SU-DHL-6 (cell line): ENCODE data around the gene ITSN1.

Source experiments
- H2AFZ ChIP-seq: fragments of 200-600 bp; sonication (generic); 2 replicates; pipeline ENCODE4 v1.6.1; 2014; ENCODE audit warnings: low read depth, mild to moderate bottlenecking, moderate library complexity, mixed read lengths, antibody characterized with exemption, low read length; ENCODE audit not compliant: severe bottlenecking
- H3F3A ChIP-seq: fragments of 200-600 bp; shearing (Covaris generic); 2 replicates; pipeline ENCODE4 v1.6.0; 2016; ENCODE audit warnings: antibody characterized with exemption, mild to moderate bottlenecking; ENCODE audit not compliant: insufficient read depth
- H3K27ac ChIP-seq: fragments of 200-600 bp; sonication (generic); 2 replicates; pipeline ENCODE4 v1.5.1; 2016; ENCODE audit warnings: low read depth, mild to moderate bottlenecking, low read length, moderate library complexity, mixed read lengths
- H3K27me3 ChIP-seq: fragments of 200-600 bp; sonication (generic), shearing (Covaris generic); 2 replicates; pipeline ENCODE4 v1.6.0; 2014; ENCODE audit warnings: mild to moderate bottlenecking, low read length
- H3K36me3 ChIP-seq: fragments of 200-600 bp; sonication (generic); 2 replicates; pipeline ENCODE4 v1.6.1; 2014; ENCODE audit warnings: mild to moderate bottlenecking, low read length, mixed read lengths
- H3K4me2 ChIP-seq: fragments of 300-600, 200-600 bp; shearing (Covaris generic), sonication (generic); 2 replicates; pipeline ENCODE4 v1.6.0; 2014; ENCODE audit warnings: low read length, low read depth, mild to moderate bottlenecking; ENCODE audit not compliant: poor library complexity, severe bottlenecking
- H3K4me3 ChIP-seq: fragments of 200-600 bp; sonication (generic); 2 replicates; pipeline ENCODE4 v1.5.1; 2014; ENCODE audit warnings: antibody characterized with exemption, low read length, mild to moderate bottlenecking, mixed read lengths; ENCODE audit not compliant: insufficient read depth, poor library complexity, severe bottlenecking
- H3K79me2 ChIP-seq: fragments of 200-600 bp; sonication (generic); 2 replicates; pipeline ENCODE4 v1.6.1; 2014; ENCODE audit warnings: mild to moderate bottlenecking, low read length, moderate library complexity; ENCODE audit not compliant: insufficient read depth
- H3K9ac ChIP-seq: fragments of 200-600 bp; sonication (generic); 2 replicates; pipeline ENCODE4 v1.7.0; 2014; ENCODE audit warnings: mild to moderate bottlenecking, low read length
- H3K9me2 ChIP-seq: fragments of 200-600 bp; sonication (generic); replicated peaks from 2 replicates; pipeline ENCODE4 v1.6.1; 2014; ENCODE audit warnings: low read length; ENCODE audit not compliant: insufficient read depth
- H3K9me3 ChIP-seq: fragments of 200-600 bp; sonication (generic); 2 replicates; pipeline ENCODE4 v1.6.1; 2014; ENCODE audit warnings: low read length, mixed read lengths; ENCODE audit not compliant: insufficient read depth
- H4K20me1 ChIP-seq: fragments of 200-600 bp; sonication (generic); 2 replicates; pipeline ENCODE4 v1.6.1; 2014; ENCODE audit warnings: low read depth, mild to moderate bottlenecking, antibody characterized with exemption, low read length, moderate library complexity, mixed read lengths
- EZH2phosphoT487 ChIP-seq: fragments of 200-600 bp; sonication (generic), shearing (Covaris generic); conservative IDR thresholded peaks from 2 replicates; pipeline ENCODE4 v1.6.1; 2018; ENCODE audit warnings: mild to moderate bottlenecking, antibody characterized with exemption, low read length, moderate library complexity, mixed read lengths
- TF ChIP-seq, protein P1 (sequence below): fragments of 200-600 bp; sonication (generic); IDR thresholded peaks from one replicate; pipeline ENCODE4 v1.5.1; 2017; ENCODE audit warnings: antibody characterized with exemption, mild to moderate bottlenecking, low read length, moderate library complexity; ENCODE audit not compliant: insufficient read depth, poor library complexity, severe bottlenecking

Gene ITSN1

GRCh38 chr21:33840771-33841170 lies 198.5 kb downstream of the ITSN1 start:
- Histone ChIP-seq H3K9me2 (no peaks in the 10 kb centered on the region), H3K9ac (no peak overlapping the region), H3K27me3 (no peaks in the 10 kb centered on the region), H2AFZ (no peak overlapping the region), H3K27ac (no peak overlapping the region), H3K4me2 (no peak overlapping the region), H3K36me3 (no peaks in the 10 kb centered on the region), H3K79me2 (no peaks in the 10 kb centered on the region), H3K9me3 (no peaks in the 10 kb centered on the region), H3F3A (no peaks in the 10 kb centered on the region), H3K4me3 (no peak overlapping the region), H4K20me1 (no peaks in the 10 kb centered on the region)
- TF ChIP-seq EZH2phosphoT487 = no peak
- TF ChIP-seq, protein P1, sequence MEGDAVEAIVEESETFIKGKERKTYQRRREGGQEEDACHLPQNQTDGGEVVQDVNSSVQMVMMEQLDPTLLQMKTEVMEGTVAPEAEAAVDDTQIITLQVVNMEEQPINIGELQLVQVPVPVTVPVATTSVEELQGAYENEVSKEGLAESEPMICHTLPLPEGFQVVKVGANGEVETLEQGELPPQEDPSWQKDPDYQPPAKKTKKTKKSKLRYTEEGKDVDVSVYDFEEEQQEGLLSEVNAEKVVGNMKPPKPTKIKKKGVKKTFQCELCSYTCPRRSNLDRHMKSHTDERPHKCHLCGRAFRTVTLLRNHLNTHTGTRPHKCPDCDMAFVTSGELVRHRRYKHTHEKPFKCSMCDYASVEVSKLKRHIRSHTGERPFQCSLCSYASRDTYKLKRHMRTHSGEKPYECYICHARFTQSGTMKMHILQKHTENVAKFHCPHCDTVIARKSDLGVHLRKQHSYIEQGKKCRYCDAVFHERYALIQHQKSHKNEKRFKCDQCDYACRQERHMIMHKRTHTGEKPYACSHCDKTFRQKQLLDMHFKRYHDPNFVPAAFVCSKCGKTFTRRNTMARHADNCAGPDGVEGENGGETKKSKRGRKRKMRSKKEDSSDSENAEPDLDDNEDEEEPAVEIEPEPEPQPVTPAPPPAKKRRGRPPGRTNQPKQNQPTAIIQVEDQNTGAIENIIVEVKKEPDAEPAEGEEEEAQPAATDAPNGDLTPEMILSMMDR = no peak

GRCh38 chr21:33841561-33841960 lies 199.3 kb downstream of the ITSN1 start:
- Histone ChIP-seq H3K4me2 (no peak overlapping the region), H3K4me3 (no peak overlapping the region), H4K20me1 (no peaks in the 10 kb centered on the region), H2AFZ (no peak overlapping the region), H3K9me3 (no peaks in the 10 kb centered on the region), H3K27me3 (no peaks in the 10 kb centered on the region), H3F3A (no peaks in the 10 kb centered on the region), H3K27ac (no peak overlapping the region), H3K79me2 (no peaks in the 10 kb centered on the region), H3K9me2 (no peaks in the 10 kb centered on the region), H3K9ac (no peak overlapping the region), H3K36me3 (no peaks in the 10 kb centered on the region)
- TF ChIP-seq, protein P1 = no peak
- no peak for TF ChIP-seq EZH2phosphoT487

GRCh38 chr21:33843216-33843615 lies 200.9 kb downstream of the ITSN1 start:
- Histone ChIP-seq H3K9ac (no peak overlapping the region), H4K20me1 (no peaks in the 10 kb centered on the region), H3K9me3 (no peaks in the 10 kb centered on the region), H3K36me3 (no peaks in the 10 kb centered on the region), H3K27me3 (no peaks in the 10 kb centered on the region), H3K79me2 (no peaks in the 10 kb centered on the region), H2AFZ (no peak overlapping the region), H3F3A (no peaks in the 10 kb centered on the region), H3K4me3 (no peak overlapping the region), H3K9me2 (no peaks in the 10 kb centered on the region), H3K27ac (no peak overlapping the region), H3K4me2 (no peak overlapping the region)
- TF ChIP-seq EZH2phosphoT487 = no peak
- TF ChIP-seq, protein P1 = no peak
